ENCODE measurements around the gene GIMAP8.

Gene GIMAP8

GRCh38 chr7:150450491-150451001 lies at the start of gene GIMAP8:
Gene GIMAP8 (plus strand): TSS chr7:150450630. CDS start chr7:150466699, 16,069 bp downstream.
- DNase-seq, result no peak

- DNase-seq, result no peak
These were observed 49.5 kb upstream of the GIMAP8 start for GRCh38 chr7:150400788-150401423.

GRCh38 chr7:150401424-150401790 lies 49.0 kb upstream of the GIMAP8 start:
- no peak for DNase-seq

- no peak for DNase-seq
These were observed 48.4 kb upstream of the GIMAP8 start for GRCh38 chr7:150401861-150402631.

- DNase-seq, result no peak
These were observed 47.6 kb upstream of the GIMAP8 start for GRCh38 chr7:150402671-150403321.

- DNase-seq, result no peak
These were observed 46.9 kb upstream of the GIMAP8 start for GRCh38 chr7:150403376-150404171.

GRCh38 chr7:150404172-150404804 lies 46.1 kb upstream of the GIMAP8 start:
- DNase-seq, result no peak

GRCh38 chr7:150404805-150405583 lies 45.4 kb upstream of the GIMAP8 start:
- peak; percentile 76 for DNase-seq

- no peak for DNase-seq
These were observed 44.7 kb upstream of the GIMAP8 start for GRCh38 chr7:150405584-150406311.

GRCh38 chr7:150406312-150406566 lies 44.2 kb upstream of the GIMAP8 start:
- no peak for DNase-seq

GRCh38 chr7:150406567-150407421 lies 43.6 kb upstream of the GIMAP8 start:
- DNase-seq, result no peak

GRCh38 chr7:150407588-150408392 lies 42.6 kb upstream of the GIMAP8 start:
- DNase-seq, result no peak

GRCh38 chr7:150408393-150409299 lies 41.8 kb upstream of the GIMAP8 start:
- no peak for DNase-seq

GRCh38 chr7:150409300-150410030 lies 41.0 kb upstream of the GIMAP8 start:
- DNase-seq, result no peak

GRCh38 chr7:150410131-150410530 lies 40.3 kb upstream of the GIMAP8 start:
- DNase-seq, result no peak

GRCh38 chr7:150410680-150411346 lies 39.6 kb upstream of the GIMAP8 start:
- no peak for DNase-seq

- DNase-seq, result no peak
These were observed 38.8 kb upstream of the GIMAP8 start for GRCh38 chr7:150411606-150412005.
